Kidney epithelial cell (primary cell): Measurements from ENCODE around the gene DNAH1. TPM values are rescaled to one million over a fixed set of nuclear protein-coding genes. Genes with fewer than 3 reads are reported as not detected.

Experiments used
- DNase-seq: peaks from one replicate; pipeline ENCODE4 v3.0.0-alpha.2; 2010; ENCODE audit warnings: low read depth
- H3K27me3 ChIP-seq: 2 replicates; pipeline ENCODE4 v1.6.0; 2011; ENCODE audit warnings: low read length; ENCODE audit not compliant: control insufficient read depth, insufficient read depth
- H3K36me3 ChIP-seq: 2 replicates; pipeline ENCODE4 v1.5.1; 2011; ENCODE audit warnings: low read length; ENCODE audit not compliant: control insufficient read depth, insufficient read depth
- H3K4me3 ChIP-seq: 2 replicates; pipeline ENCODE4 v1.5.1; 2011; ENCODE audit warnings: low read depth, mild to moderate bottlenecking, control low read depth, low read length
- CTCF ChIP-seq: IDR thresholded peaks from 2 replicates; pipeline ENCODE4 v1.5.1; 2011; ENCODE audit warnings: mild to moderate bottlenecking, moderate library complexity, low read length, control low read depth, inconsistent platforms; ENCODE audit not compliant: insufficient read depth, poor library complexity, severe bottlenecking
- total RNA-seq: library from RNA; depleted of rRNA; stranded (reverse); fragments of >200 nt; gene quantifications from 2 replicates; pipeline ENCODE4 v1.2.3, GENCODE V29; 2015

The DNAH1 gene
- total RNA-seq, 1 donor from 2014 or later = 0.96 TPM

- Histone ChIP-seq H3K27me3 (peaks cover 4% of the 10 kb centered on the region), H3K36me3 (no peaks in the 10 kb centered on the region), H3K4me3 (no peak overlapping the region)
- no peak for DNase-seq
- TF ChIP-seq CTCF = no peak
Observed at GRCh38 chr3:52353291-52353855, 37.3 kb downstream of the DNAH1 start.

GRCh38 chr3:52354676-52355075, 38.6 kb downstream of the DNAH1 start:
- peaks cover 4% of the 10 kb centered on the region for H3K27me3 ChIP-seq
- no peak for DNase-seq
- H3K36me3 ChIP-seq = no peaks in the 10 kb centered on the region
- H3K4me3 ChIP-seq = no peak overlapping the region
- no peak for TF ChIP-seq CTCF

- TF ChIP-seq CTCF = no peak
- Histone ChIP-seq H3K36me3 (no peaks in the 10 kb centered on the region), H3K4me3 (no peak overlapping the region), H3K27me3 (no peaks in the 10 kb centered on the region)
- DNase-seq = no peak
Observed at GRCh38 chr3:52355526-52355925, 39.4 kb downstream of the DNAH1 start.

- Histone ChIP-seq H3K36me3 (no peaks in the 10 kb centered on the region), H3K27me3 (no peaks in the 10 kb centered on the region), H3K4me3 (no peak overlapping the region)
- TF ChIP-seq CTCF = no peak
- DNase-seq = no peak
Observed at GRCh38 chr3:52356126-52356525, 40.0 kb downstream of the DNAH1 start.

GRCh38 chr3:52357151-52358080, 41.3 kb downstream of the DNAH1 start:
- H3K4me3 ChIP-seq = no peak overlapping the region
- no peaks in the 10 kb centered on the region for H3K27me3 ChIP-seq
- DNase-seq = no peak
- H3K36me3 ChIP-seq = no peaks in the 10 kb centered on the region
- TF ChIP-seq CTCF = no peak
